ENCODE data around the gene MACC1. TPM values are rescaled to one million over a fixed set of nuclear protein-coding genes. Genes with fewer than 3 reads are reported as not detected.

The MACC1 gene
- total and polyA plus RNA-seq, 10 of the 15 experiments (the other 5 are each of a cell fraction or from before 2014, with no cell fraction given), result 6.0 to 61.1 (median 12.7) TPM

DNA sequence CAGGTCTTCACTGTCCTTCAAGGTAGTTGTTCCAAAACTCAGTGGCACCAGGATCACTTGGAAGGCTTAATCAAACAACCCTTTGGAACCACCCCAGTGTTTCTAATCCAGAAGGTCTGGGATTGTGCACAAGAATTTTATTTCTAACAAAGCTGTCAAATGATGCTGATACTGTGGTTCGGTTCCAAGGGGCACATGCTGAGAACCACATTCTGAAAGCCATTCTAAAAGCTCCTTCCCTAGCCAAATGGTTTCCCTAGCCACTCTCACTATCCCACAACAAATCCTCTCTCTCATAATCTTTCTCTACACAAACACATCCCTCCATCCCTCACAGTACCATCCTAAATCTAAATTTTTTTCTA, 52.1 kb downstream of the MACC1 start:
- no peak overlapping the region for H3K9ac ChIP-seq (ENCODE audit: control insufficient read depth, insufficient read depth, low read length)
- TF ChIP-seq SIX5 (IDR thresholded peaks at IDR 0.05; ENCODE audit: low read depth, low read length, severe bottlenecking) (no peak), POU2F2 (IDR thresholded peaks at IDR 0.05; ENCODE audit: borderline replicate concordance, low read depth, low read length) (no peak), CREB1 (IDR thresholded peaks at IDR 0.05; ENCODE audit: low read depth) (no peak), ETV6 (conservative IDR thresholded peaks at IDR 0.05 in 1 of 2, IDR thresholded peaks at IDR 0.05 in 1 of 2; ENCODE audit: borderline replicate concordance in 1 of 2, low read depth in 1 of 2) (no peak)
- no TSS peak for BruUV-seq (replicated peaks)
- no peak overlapping the region for H3K27ac ChIP-seq (ENCODE audit: control insufficient read depth, insufficient read depth)
- intact Hi-C loops (cut with micrococcal nuclease; ENCODE audit: unreplicated experiment) (no loop called here), in situ Hi-C loops (cut with MboI) (loop anchor here (25.0 kb wide), 1 partner anchor 422 kb away; no protein-coding TSS in a partner anchor)
- ChIA-PET RAD21 (ENCODE audit: unreplicated experiment) (no interaction called here), SMC1A (ENCODE audit: uncharacterized antibody, unreplicated experiment) (interaction anchor here (0.8 to 1.1 kb wide), 4 partner anchors 9 to 183 kb away, joined by 3 read pairs; no protein-coding TSS in a partner anchor), CTCF (interaction anchor here (1.0 to 1.7 kb wide), 3 partner anchors 8 to 145 kb away, joined by 4 to 7 read pairs (median 6); no protein-coding TSS in a partner anchor), POLR2A (no interaction called here)
- no peak overlapping the region for H3K4me3 ChIP-seq
- ATAC-seq, result no peak
- H4K20me1 ChIP-seq (ENCODE audit: control insufficient read depth, insufficient read depth), result no peaks in the 10 kb centered on the region
- H3K4me2 ChIP-seq (ENCODE audit: control insufficient read depth, insufficient read depth), result no peak overlapping the region
- no peaks in the 10 kb centered on the region for H3K4me1 ChIP-seq (ENCODE audit: control insufficient read depth, insufficient read depth, low read length)
- no peak overlapping the region for H2AFZ ChIP-seq (ENCODE audit: control insufficient read depth, low read depth, low read length)
- H3K27me3 ChIP-seq (replicated peaks in 1 of 2; ENCODE audit: control insufficient read depth in 2 of 2, insufficient read depth in 2 of 2, low read length in 1 of 2), result no peaks in the 10 kb centered on the region
- H3K79me2 ChIP-seq (ENCODE audit: control insufficient read depth, insufficient read depth, low read length), result no peaks in the 10 kb centered on the region
- 13% methylated on average over 1 of the region's 1 CpG for WGBS (ENCODE audit: insufficient coverage, insufficient replicate concordance, low lambda C conversion rate, missing lambda C conversion rate)
- H3K36me3 ChIP-seq (ENCODE audit: control insufficient read depth in 2 of 2, insufficient read depth in 2 of 2, low read length in 1 of 2), result peaks cover 3 to 8% of the 10 kb centered on the region in 2 experiments; a peak in 2 of 4 replicates
- H3K9me3 ChIP-seq (replicated peaks; ENCODE audit: control insufficient read depth, insufficient read depth, low read length), result no peaks in the 10 kb centered on the region
- DNase-seq (ENCODE audit: low read depth, low spot score), result no peak
- FAIRE-seq, result no peak

DNA sequence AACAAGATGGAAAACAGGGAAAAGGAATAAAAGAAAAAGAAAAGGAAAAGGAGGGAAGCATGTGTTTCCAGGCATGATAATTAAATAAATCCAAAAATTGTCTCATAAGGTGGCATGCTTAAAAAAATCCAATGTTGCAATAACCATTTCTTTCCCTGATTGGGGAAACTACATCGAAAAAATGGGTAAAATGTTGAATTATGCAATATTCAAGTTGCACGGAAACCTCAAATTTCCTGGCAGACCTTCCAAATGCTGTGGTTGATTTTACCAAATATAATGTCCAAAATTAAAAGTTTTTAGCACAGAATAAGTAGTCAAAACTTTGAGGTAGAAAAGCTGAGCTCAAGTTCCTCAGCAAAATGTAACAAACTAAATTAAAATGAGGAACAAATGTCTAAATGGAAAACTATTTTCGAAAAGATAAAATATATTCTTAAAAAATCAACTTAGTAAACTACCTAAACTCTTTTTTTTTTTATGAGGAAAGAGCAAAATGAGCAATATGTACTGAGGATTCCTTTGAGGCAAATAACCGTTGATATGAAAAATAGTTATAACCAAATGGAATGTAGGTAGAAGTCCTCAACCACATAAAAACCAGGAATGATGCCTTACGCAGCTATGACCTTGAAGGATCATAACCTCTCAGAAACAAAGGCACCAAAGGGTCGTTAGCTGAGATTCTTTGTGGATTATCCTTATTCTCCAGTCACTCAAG, 52.6 kb downstream of the MACC1 start:
- RAD21 ChIA-PET (ENCODE audit: unreplicated experiment), result no interaction called here
- Histone ChIP-seq H3K4me2 (ENCODE audit: control insufficient read depth, insufficient read depth) (no peak overlapping the region), H3K79me2 (ENCODE audit: control insufficient read depth, insufficient read depth, low read length) (no peaks in the 10 kb centered on the region), H4K20me1 (ENCODE audit: control insufficient read depth, insufficient read depth) (no peaks in the 10 kb centered on the region), H2AFZ (ENCODE audit: control insufficient read depth, low read depth, low read length) (no peak overlapping the region), H3K9me3 (replicated peaks; ENCODE audit: control insufficient read depth, insufficient read depth, low read length) (no peaks in the 10 kb centered on the region), H3K4me3 (no peak overlapping the region), H3K27me3 (replicated peaks in 1 of 2; ENCODE audit: control insufficient read depth in 2 of 2, insufficient read depth in 2 of 2, low read length in 1 of 2) (no peaks in the 10 kb centered on the region), H3K36me3 (ENCODE audit: control insufficient read depth in 2 of 2, insufficient read depth in 2 of 2, low read length in 1 of 2) (peaks cover 3 to 9% of the 10 kb centered on the region in 2 experiments; a peak in 2 of 4 replicates), H3K27ac (ENCODE audit: control insufficient read depth, insufficient read depth) (no peak overlapping the region), H3K4me1 (ENCODE audit: control insufficient read depth, insufficient read depth, low read length) (no peaks in the 10 kb centered on the region), H3K9ac (ENCODE audit: control insufficient read depth, insufficient read depth, low read length) (no peak overlapping the region)
- CTCF ChIA-PET, result interaction anchor here (0.6 to 1.7 kb wide), 3 partner anchors 8 to 175 kb away, joined by 3 to 6 read pairs (median 4); no protein-coding TSS in a partner anchor
- intact Hi-C loops (cut with micrococcal nuclease; ENCODE audit: unreplicated experiment), result no loop called here
- in situ Hi-C loops (cut with MboI), result loop anchor here (25.0 kb wide), 1 partner anchor 423 kb away; no protein-coding TSS in a partner anchor
- 74% methylated on average over 6 of the region's 6 CpGs for WGBS (ENCODE audit: insufficient coverage, insufficient replicate concordance, low lambda C conversion rate, missing lambda C conversion rate)
- no TSS peak for BruUV-seq (replicated peaks)
- POLR2A ChIA-PET, result no interaction called here
- FAIRE-seq (no peak), ATAC-seq (no peak), DNase-seq (ENCODE audit: low read depth, low spot score) (no peak)
- SMC1A ChIA-PET (ENCODE audit: uncharacterized antibody, unreplicated experiment), result interaction anchor here (0.8 to 1.1 kb wide), 4 partner anchors 8 to 182 kb away, joined by 3 read pairs; no protein-coding TSS in a partner anchor
- no peak for TF ChIP-seq POLR2AphosphoS5 (IDR thresholded peaks at IDR 0.05; ENCODE audit: low read length)
- TF ChIP-seq, protein P1, sequence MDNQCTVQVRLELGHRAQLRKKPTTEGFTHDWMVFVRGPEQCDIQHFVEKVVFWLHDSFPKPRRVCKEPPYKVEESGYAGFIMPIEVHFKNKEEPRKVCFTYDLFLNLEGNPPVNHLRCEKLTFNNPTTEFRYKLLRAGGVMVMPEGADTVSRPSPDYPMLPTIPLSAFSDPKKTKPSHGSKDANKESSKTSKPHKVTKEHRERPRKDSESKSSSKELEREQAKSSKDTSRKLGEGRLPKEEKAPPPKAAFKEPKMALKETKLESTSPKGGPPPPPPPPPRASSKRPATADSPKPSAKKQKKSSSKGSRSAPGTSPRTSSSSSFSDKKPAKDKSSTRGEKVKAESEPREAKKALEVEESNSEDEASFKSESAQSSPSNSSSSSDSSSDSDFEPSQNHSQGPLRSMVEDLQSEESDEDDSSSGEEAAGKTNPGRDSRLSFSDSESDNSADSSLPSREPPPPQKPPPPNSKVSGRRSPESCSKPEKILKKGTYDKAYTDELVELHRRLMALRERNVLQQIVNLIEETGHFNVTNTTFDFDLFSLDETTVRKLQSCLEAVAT (IDR thresholded peaks at IDR 0.05), result no peak
- TF ChIP-seq YY1 (IDR thresholded peaks at IDR 0.05; ENCODE audit: low read depth, low read length), result no peak
- no peak for TF ChIP-seq CHD4 (IDR thresholded peaks at IDR 0.05)
- TF ChIP-seq TCF12 (IDR thresholded peaks at IDR 0.05; ENCODE audit: low read depth, low read length), result no peak
- TF ChIP-seq CBFB (IDR thresholded peaks at IDR 0.05; ENCODE audit: low read depth), result no peak

Data from GM12878 (cell line).